PFSK-1 (cell line): Measurements from ENCODE around the gene RNF152.

Source experiments
- FOXP2 ChIP-seq: optimal IDR thresholded peaks from 2 replicates; pipeline ENCODE3; 2011; ENCODE audit warnings: borderline replicate concordance, control low read depth, inconsistent platforms; ENCODE audit not compliant: insufficient read depth; ENCODE audit errors: extremely low read length, extremely low read depth
- POLR2AphosphoS5 ChIP-seq: IDR thresholded peaks from 2 replicates; pipeline ENCODE4 v1.6.1; 2012; ENCODE audit warnings: low read depth, mild to moderate bottlenecking, control low read depth, low read length, moderate library complexity
- REST ChIP-seq, 2 experiments: IDR thresholded peaks; 2 replicates each; pipeline versions ENCODE4 v1.6.1 to v1.8.0; 2011 to 2012; ENCODE audit warnings: low read depth in 2 of 2, low read length in 2 of 2, control low read depth in 1 of 2, inconsistent platforms in 1 of 2, mild to moderate bottlenecking in 1 of 2, moderate library complexity in 1 of 2; ENCODE audit not compliant: insufficient read depth in 1 of 2
- SIN3A ChIP-seq: IDR thresholded peaks from 2 replicates; pipeline ENCODE4 v1.6.1; 2012; ENCODE audit warnings: mild to moderate bottlenecking, low read length, moderate library complexity, borderline replicate concordance; ENCODE audit not compliant: insufficient read depth
- TAF1 ChIP-seq: IDR thresholded peaks from 2 replicates; pipeline ENCODE4 v1.6.1; 2012; ENCODE audit warnings: low read length, control low read depth, borderline replicate concordance; ENCODE audit not compliant: insufficient read depth

- TF ChIP-seq REST (IDR thresholded peaks at IDR 0.05; ENCODE audit: insufficient read depth in 1 of 2, low read depth in 2 of 2, low read length in 2 of 2): no peak
- TF ChIP-seq SIN3A: no peak
- TF ChIP-seq POLR2AphosphoS5: no peak
- TF ChIP-seq FOXP2: no peak
- no peak for TF ChIP-seq TAF1
Measured at GRCh38 chr18:61939046-61939674, 46.4 kb upstream of the RNF152 start.
